Activated effector memory CD4-positive, alpha-beta T cell treated with anti-CD3 and anti-CD28 coated beads, Interleukin-2, amount 50 U/mL, for 16 hours (primary cell): ENCODE measurements around the gene SH3BP1.

Source experiments
- DNase-seq: peaks from one replicate; pipeline ENCODE4 v3.0.0-alpha.2; 2020

SH3BP1 gene

DNA sequence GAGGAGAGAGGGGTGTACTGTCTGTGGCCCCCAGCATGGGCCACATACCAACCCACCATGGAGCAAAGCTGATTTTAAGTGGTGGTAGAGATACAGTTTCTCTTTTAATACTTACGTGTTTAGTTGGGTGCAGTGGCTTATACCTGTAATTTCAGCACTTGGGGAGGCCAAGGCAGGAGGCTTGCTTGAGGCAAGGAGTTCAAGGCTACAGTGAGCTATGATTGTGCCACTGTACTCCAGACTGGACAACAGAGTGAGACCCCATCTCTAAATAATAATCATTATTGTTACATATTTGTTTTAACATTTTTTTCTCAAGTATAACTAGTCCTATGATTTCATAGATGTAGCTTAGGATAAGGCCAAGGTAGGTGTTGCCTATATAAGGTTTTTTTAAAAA lies 22.0 kb upstream of the SH3BP1 start:
- no peak for DNase-seq

- no peak for DNase-seq
These were observed 21.3 kb upstream of the SH3BP1 start for GRCh38 chr22:37618072-37618656.

DNA sequence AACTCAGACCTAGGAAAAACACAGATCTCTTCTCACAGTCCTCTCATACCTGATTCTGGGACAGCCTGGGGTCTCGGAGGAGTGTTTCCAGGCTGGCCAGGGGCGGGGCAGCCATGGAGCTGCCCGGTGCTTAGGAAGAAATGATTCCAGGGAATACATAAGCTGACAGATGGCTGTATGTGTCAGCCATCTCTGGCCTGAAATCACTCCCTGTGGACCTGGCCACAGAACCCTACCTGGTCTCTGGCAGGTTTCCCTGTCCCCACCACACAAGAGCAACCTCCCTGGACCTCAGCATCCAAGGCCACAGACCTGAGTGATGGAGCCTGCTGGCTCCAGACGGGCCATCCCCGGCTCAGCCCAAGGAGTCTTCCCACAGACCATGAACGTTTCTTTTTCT lies 20.8 kb upstream of the SH3BP1 start:
- no peak for DNase-seq

DNA sequence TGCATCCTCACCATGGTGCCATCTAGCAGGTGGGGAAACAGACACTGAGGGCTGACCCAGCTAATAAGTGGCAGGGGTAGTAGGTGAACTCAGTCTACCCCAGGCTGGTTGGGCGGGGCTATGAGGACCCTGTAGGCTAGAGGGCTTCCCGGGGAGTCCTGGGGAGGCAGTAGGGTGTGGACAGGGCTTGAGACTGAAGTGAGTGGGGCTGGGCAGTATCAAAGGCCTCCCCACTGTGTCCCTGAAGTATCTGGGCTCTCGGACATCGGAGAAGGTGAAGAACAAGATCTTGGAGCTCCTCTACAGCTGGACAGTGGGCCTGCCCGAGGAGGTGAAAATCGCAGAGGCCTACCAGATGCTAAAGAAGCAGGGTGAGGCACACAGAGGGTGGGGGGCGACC lies 19.5 kb upstream of the SH3BP1 start:
- DNase-seq, result no peak

GRCh38 chr22:37621352-37621860 lies 18.1 kb upstream of the SH3BP1 start:
- no peak for DNase-seq

DNA sequence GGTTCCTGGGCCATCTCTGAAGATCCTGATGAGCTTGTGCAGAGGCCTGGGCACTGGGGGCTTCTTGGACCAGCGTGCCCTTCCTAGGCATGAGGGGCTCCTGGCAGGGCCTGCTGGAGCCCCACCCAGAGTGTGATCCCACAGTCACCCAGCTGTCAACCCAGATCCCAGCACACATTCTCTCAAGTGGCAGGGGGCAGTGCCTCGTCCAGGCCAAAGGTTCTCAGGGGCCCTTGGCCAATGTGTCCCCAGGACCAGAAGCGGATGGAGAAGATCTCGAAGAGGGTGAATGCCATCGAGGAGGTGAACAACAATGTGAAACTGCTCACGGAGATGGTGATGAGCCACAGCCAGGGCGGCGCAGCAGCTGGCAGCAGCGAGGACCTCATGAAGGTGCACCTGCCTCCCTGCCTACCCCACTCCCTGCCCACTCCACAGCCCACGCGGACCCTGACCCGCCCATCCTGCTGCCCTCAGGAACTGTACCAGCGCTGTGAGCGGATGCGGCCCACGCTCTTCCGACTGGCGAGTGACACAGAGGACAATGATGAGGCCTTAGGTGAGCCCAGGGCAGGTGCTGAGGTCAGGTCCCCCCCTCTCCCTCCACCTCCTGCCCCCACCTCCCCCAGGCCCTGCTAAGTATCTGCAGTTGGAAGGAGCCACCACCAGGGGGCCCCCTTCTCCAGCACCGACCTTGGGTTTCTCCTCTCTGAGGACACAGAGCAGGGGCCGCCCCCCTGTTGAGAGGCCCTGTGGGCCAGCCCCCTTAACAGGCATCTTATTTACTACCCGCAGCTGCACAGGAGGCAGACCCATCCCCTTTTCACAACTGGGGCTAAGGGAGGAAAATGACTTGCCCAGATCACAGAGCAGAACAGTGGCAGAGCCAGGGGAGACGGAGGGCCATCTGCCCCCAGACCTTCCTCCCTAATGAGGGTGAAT lies 16.1 kb upstream of the SH3BP1 start:
- DNase-seq, result peak; percentile 92

DNA sequence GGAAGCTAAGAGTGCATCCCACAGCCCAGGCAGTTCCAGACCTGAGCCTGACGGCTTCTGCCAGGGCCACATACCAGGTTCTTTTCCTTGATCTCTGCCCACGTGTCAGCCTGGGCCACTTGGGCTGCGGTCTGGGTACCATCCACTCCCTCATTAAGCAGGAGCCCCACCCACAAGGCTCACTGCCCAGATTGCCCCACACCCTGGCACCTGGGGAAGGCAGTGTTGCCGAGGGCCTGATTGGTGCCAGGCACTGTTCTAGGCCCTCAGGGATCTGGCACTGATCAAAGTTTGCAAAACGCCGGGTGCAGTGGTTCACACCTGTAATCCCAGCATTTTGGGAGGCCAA lies 15.5 kb upstream of the SH3BP1 start:
- no peak for DNase-seq

DNA sequence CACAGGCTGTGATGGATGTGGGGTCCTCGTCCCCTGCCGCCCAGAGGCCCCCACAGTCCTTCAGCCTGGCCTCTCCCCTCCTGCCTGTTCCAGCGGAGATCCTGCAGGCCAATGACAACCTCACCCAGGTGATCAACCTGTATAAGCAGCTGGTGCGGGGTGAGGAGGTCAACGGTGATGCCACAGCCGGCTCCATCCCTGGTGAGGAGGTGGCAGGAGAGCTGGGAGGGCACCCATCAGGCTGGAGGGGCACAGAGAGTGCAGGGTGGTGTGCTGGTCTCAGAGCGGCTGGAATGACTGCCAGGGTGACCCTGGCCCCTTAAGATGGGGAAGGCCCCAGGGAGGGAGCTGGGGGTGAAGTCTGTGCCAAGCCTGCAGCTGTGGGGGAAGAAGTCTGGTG lies 14.6 kb upstream of the SH3BP1 start:
- DNase-seq, result no peak

DNA sequence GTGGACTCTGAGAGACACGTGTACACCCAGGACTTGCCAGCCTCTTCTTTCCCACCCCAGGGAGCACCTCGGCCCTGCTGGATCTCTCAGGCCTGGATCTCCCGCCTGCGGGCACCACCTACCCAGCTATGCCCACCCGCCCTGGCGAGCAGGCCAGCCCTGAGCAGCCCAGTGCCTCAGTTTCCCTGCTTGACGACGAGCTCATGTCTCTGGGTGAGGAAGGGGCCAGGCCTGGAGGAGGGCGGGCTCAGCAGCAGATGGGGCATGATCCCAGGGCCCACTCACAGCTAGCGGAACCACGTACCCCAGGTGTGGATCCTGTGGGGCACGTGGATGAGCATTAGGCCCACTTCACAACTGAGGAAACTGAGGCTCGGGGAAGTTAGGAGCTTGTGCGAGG lies 13.7 kb upstream of the SH3BP1 start:
- DNase-seq, result no peak

DNA sequence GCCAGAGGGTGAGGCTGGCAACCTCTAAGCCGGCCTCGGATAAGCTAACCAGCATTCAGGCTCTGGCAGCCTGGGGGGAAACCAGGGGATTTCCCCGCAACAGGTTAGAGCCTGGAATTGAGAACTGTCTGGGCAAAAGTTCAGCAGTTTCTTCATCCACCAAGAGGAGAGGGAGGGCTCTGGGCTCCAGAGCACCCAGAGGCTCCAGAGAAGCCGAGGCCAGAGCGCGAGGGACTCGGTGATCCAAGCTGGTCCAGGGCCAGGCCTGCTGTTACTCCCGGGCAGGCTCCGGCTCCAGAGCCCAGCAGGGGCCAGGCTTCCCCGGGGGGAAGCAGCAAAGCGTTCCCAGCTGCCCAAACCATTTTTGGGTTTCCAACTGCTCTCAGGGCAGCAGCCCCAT lies 13.3 kb upstream of the SH3BP1 start:
- DNase-seq, result no peak

GRCh38 chr22:37626556-37627075 lies 12.9 kb upstream of the SH3BP1 start:
- DNase-seq, result no peak

- DNase-seq, result no peak
These were observed 12.3 kb upstream of the SH3BP1 start for GRCh38 chr22:37627121-37627520.

- DNase-seq, result peak; percentile 82
These were observed 11.9 kb upstream of the SH3BP1 start for GRCh38 chr22:37627545-37627944.

GRCh38 chr22:37628830-37629229 lies 10.6 kb upstream of the SH3BP1 start:
- DNase-seq, result no peak

GRCh38 chr22:37629928-37630327 lies 9.5 kb upstream of the SH3BP1 start:
- no peak for DNase-seq

DNA sequence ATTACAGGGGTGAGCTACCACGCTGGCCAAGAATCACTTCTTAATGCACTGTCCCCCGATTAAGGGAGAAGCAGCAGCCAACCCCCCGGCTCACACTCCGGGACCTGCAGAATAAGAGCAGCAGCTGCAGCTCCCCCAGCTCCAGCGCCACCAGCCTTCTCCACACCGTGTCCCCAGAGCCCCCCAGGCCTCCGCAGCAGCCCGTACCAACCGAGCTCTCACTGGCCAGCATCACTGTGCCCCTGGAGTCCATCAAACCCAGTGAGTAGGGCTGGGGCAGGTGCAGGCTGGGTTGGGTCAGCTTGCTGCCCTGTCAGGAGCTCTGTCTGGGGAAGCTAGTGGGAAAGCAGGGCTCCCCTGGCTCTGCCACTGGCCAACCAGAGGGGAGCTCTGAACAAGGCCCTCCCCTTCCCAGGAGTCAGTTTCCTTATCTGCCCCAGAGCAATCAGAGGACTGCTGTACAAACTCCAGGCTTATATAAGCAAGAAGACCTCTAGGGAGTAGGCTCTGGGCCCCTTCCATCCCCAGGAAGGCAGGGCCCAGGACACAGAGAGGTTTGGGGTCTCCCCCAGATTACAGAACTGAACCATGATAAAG lies 8.5 kb upstream of the SH3BP1 start:
- DNase-seq, result no peak

DNA sequence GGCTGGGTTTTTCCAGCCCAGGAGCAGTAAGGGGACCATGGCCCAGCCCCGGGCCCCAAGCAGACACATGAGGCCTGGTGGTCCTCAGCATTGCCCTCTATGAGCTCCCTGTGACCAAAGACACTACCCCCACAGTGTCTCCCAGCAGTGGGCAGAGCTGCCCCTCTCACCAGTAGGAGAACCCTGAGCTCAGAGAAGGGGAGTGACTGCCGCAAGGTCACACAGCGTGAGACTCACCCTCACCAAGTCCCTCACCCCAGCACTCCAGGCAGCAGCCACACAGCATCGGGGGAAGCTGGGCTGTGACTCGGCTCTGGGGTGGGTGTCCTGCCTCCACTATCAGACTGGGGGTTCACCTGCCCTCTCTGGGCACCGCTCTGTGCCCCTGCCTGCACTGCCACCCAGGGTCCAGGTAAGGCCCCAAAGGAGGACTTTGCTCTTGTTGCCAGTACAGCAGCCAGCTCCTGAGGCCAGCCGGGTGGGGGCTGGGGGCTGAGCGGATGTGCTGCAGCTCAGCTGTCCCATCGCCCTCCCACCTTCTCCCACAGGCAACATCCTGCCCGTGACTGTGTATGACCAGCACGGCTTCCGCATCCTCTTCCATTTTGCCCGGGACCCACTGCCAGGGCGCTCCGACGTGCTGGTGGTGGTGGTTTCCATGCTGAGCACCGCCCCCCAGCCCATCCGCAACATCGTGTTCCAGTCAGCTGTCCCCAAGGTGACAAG lies 7.9 kb upstream of the SH3BP1 start:
- no peak for DNase-seq

- DNase-seq, result no peak
These were observed 7.0 kb upstream of the SH3BP1 start for GRCh38 chr22:37632174-37633088.

DNA sequence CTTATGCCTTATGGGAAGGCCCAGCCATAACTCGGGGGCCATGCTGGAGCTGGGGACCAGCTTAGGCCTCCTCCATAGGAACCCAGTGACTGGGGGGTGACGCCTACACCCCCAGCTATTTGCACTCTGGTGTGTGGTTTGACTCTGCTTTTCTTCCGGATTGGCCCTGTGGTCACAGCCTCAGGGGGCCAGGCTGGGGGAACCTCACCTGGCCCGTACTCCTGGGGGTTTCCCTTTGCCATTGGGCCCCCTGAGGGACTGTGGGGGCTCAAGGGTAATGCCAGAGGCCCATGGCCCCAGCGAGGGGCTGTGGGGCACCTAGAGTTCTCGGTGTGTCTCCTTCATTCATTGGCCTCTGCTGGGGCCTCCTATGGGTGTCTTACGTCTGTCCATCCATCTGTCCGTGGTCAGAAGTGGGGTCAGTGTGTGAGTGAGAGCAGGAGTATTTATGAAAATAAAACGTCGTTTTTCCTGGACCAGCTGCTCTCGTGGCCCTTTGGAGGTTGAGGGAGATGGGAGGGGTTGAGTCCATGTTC lies 6.3 kb upstream of the SH3BP1 start:
- DNase-seq, result peak; percentile 78

- peak; percentile 83 for DNase-seq
These were observed 5.6 kb upstream of the SH3BP1 start for GRCh38 chr22:37633625-37634416.

- DNase-seq, result peak; percentile 72
These were observed 5.0 kb upstream of the SH3BP1 start for GRCh38 chr22:37634417-37634924.
